Breast epithelium (tissue), 3 donors: ENCODE measurements around the gene TMEM80.

Experiments
- CTCF ChIP-seq, 3 donors: fragments of 450-650 bp; IDR thresholded peaks; one replicate each; pipeline ENCODE4 v1.5.1; 2016 to 2017; ENCODE audit warnings: antibody characterized with exemption in 3 of 3, mild to moderate bottlenecking in 3 of 3, moderate library complexity in 3 of 3
- POLR2A ChIP-seq: fragments of 450-650 bp; IDR thresholded peaks from one replicate; pipeline ENCODE4 v1.6.1; 2016; ENCODE audit warnings: antibody characterized with exemption, mild to moderate bottlenecking, moderate library complexity
- POLR2AphosphoS5 ChIP-seq, 3 donors: sonication (generic); formaldehyde crosslinking; IDR thresholded peaks; one replicate each; pipeline ENCODE4 v1.6.1; 2017; ENCODE audit warnings: antibody characterized with exemption in 3 of 3

- TF ChIP-seq CTCF (IDR thresholded peaks at IDR 0.05): no peak
- no peak for TF ChIP-seq POLR2AphosphoS5 (IDR thresholded peaks at IDR 0.05)
- TF ChIP-seq POLR2A: no peak
Measured at GRCh38 chr11:678297-678696, 17.3 kb upstream of the TMEM80 start.
